NOMO-1 (cell line): ENCODE data around the gene WDR90.

Experiments
- DNase-seq, 2 experiments: peaks; one replicate each; lab custom pipeline; 2025; ENCODE audit not compliant: unreplicated experiment in 2 of 2; lab: John Stamatoyannopoulos, UW

Gene WDR90

GRCh38 chr16:674214-674881 lies 25.2 kb downstream of the WDR90 start:
- no peak for DNase-seq

DNA sequence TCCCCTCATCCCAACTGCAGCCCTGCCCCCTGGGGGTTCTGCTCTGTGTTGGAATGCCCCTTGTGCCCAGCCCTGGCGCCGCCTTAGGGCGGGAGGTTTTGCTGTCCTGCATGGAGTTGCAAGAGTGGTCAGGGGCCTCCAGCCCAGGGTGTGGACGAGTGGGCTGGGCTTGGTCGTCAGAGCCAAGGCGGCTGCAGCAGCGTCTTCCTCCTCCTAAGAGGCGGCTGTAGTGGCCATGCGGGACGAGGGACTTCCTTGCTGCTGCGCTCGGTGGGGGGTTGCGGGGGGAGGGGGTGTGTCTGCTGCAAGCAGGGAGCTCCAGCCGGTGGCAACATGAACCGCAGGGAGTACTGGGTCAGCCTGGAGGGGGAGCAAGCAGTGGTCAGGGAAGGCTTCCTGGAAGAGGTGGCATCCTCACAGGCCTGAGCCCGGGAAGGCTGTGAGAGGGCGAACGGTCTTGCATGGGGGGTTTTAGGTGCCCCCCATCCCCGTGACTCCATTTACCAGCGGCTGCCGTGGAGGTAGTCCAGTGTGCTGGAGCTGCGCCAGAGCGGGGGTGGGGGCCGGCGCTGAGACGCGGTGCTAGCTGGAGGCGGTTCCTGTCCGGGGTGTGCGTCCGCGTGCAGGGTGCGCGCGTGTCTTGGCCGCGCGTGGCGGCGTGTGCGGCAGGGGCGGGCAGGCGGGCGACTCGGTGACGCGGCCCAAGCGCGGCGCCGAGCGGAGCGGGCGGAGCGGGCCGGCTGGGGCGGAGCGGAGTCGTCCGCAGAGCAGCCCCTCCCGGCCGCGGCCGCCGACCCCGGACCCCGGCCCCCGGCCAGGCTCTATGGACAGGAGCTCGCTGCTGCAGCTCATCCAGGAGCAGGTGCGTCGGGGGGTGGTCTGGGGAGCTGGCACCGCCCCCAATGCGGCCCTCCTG lies 26.1 kb downstream of the WDR90 start, which contains the start of gene RHBDL1:
TSS of gene RHBDL1 (plus strand) at position 704 of the 916 bp plus-strand sequence. CDS start at position 824, 120 bp downstream.
- DNase-seq: peak; percentile 19 to 27

- no peak for DNase-seq
These were observed 26.9 kb downstream of the WDR90 start for GRCh38 chr16:675884-676564.

GRCh38 chr16:676565-676902 lies 27.4 kb downstream of the WDR90 start:
- no peak for DNase-seq

DNA sequence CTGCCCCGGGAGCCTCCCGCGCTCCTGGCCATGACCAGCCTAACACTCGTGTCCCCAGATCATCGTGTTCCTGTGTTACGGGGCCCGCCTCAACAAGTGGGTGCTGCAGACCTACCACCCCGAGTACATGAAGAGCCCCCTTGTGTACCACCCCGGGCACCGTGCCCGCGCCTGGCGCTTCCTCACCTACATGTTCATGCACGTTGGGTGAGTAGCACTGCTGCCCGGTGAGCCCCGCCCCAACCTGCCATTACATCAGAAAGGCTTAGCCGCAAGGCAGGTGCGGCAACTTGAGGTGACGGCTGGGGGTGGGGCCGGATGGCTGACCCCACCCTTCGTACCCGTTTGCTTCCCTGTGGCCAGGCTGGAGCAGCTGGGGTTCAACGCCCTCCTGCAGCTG lies 27.7 kb downstream of the WDR90 start:
- DNase-seq: no peak

DNA sequence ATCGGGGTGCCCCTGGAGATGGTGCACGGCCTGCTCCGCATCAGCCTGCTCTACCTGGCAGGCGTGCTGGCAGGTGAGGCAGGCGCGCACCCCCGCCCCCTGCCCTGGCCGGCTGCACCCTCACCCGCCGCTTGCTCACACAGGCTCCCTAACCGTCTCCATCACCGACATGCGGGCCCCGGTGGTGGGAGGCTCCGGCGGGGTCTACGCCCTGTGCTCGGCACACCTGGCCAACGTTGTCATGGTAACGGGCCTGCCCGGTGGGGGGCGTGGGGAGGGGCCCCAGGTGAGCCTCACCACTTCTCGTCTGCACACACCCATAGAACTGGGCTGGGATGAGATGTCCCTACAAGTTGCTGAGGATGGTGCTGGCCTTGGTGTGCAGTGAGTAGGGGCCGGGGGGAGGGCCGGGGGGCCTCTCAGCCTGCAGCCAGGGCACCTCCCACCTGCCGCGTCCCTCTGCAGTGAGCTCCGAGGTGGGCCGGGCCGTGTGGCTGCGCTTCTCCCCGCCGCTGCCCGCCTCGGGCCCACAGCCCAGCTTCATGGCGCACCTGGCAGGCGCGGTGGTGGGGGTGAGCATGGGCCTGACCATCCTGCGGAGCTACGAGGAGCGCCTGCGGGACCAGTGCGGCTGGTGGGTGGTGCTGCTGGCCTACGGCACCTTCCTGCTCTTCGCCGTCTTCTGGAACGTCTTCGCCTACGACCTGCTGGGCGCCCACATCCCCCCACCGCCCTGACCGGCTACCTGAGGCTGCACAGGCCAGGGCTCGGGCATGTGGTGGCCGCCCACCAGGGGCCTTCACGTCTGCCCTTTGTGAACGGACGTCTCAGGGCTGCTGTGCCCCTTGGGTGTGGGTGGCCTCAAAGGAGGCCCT lies 28.4 kb downstream of the WDR90 start:
- DNase-seq: no peak

DNA sequence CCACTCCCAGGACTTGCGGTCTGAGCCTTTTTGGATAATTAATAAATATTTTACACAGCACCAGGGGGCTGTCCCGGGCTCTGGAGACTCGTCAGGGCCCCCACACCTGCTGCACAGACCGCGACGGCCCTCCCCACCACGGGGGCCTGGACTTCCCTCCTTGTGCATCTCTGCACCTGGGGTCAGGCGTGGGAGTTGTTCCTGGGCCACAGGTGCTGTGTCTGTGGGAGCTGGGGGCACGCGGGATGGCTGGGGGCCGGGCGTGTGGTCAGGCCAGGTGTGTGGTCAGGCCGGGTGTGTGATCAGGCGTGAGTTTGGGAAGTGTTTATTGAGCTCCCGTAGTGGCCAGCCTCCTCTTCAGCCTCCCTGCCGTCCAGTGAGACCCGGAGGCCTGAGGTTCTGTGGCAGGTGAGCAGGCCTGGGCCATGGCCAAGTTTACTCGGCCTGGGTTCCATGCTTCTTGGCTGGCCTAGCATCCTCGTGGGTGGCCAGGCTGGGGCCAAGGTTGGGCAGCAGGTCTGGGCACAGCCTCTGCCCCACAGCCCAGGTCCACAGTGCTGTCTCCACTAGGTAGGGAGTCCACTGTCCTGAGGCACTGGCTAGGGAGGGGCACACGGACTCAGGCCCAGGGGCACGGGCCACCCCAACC lies 29.2 kb downstream of the WDR90 start:
- no peak for DNase-seq

- peak; percentile 32 to 44 for DNase-seq
These were observed 30.0 kb downstream of the WDR90 start for GRCh38 chr16:678858-679813.

DNA sequence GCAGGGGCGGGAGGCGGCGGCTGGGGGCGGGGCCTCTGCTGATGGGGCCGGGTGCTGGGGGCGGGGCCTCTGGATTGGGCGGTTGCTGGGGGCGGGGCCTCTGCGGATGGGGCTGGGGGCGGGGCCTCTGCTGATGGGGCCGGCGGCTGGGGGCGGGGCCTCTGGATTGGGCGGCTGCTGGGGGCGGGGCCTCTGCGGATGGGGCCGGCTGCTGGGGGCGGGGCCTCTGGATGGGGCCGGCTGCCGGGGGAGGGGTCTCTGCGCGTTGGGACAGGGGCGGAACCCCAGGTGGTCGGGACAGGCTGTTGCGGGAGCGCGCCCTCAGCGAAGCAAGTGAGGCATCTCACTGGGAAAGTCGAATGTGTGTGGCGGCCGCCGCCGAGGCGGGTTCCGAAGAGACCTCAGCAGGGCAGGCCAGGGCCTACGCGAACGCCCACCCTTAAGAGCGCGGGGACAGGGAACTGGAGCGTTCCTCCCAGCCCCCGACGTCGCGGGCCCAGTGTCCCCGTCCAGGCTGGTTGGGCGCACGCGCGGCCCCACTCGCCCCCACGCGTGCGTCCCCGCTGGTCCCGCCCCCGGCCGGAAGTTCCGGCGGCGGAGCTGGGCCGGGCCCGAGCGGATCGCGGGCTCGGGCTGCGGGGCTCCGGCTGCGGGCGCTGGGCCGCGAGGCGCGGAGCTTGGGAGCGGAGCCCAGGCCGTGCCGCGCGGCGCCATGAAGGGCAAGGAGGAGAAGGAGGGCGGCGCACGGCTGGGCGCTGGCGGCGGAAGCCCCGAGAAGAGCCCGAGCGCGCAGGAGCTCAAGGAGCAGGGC lies 30.9 kb downstream of the WDR90 start, which contains the start of gene STUB1:
TSS of gene STUB1 (plus strand) at position 597 of the 811 bp plus-strand sequence. CDS start at position 713, 116 bp downstream.
- peak; percentile 63 to 78 for DNase-seq

DNA sequence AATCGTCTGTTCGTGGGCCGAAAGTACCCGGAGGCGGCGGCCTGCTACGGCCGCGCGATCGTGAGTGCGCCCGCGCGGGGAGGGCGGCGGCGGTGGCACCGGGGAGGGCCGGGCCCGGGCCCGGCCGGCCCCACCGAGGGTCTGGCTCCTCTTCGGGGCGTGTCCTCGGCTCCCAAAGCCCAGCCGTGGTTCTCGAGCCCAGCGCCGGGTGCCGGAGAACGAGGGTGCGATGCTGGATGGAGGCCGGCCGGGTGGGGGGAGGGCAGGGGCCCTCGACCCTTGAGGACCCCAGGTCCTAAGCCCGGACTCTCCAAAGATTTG lies 31.4 kb downstream of the WDR90 start:
- no peak for DNase-seq

DNA sequence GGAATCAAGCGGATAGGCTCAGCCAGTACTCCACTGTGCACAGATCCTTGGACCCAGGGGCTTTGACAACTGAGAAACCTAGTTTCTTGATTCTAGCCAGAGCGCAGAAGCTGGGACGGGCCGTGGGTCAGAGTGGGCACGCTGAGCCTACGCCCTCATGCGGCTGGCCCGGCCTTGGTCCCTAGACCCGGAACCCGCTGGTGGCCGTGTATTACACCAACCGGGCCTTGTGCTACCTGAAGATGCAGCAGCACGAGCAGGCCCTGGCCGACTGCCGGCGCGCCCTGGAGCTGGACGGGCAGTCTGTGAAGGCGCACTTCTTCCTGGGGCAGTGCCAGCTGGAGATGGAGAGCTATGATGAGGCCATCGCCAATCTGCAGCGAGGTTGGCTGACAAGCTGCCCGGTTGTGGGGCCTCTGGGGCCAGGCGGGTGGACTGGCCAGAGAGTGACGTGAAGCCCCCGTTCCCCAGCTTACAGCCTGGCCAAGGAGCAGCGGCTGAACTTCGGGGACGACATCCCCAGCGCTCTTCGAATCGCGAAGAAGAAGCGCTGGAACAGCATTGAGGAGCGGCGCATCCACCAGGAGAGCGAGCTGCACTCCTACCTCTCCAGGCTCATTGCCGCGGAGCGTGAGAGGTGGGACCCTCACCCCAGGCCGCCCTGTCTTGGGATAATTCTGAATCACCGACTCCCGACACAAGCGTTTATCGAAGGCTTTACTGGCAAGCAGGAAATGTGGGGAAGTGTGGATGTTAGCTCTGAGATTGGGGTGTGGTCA lies 32.0 kb downstream of the WDR90 start:
- DNase-seq: peak; percentile 17 to 47

DNA sequence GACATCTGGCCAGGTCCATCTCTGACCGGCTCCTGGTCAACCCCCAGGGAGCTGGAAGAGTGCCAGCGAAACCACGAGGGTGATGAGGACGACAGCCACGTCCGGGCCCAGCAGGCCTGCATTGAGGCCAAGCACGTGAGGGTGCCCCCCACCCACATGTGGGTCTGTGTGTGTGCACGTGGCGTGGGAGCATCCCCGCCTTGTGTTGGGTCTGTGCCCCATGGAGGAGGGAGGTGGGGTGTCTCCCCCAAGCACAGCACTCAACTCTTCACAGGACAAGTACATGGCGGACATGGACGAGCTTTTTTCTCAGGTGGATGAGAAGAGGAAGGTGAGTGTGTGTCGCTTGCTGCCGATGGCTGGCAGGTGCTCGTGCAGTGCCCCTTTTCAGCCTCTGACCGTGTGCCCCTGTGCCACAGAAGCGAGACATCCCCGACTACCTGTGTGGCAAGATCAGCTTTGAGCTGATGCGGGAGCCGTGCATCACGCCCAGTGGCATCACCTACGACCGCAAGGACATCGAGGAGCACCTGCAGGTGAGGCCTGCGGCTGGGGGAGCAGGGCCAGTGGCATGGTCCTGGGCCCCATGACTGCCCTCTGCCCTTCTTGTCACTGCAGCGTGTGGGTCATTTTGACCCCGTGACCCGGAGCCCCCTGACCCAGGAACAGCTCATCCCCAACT lies 32.7 kb downstream of the WDR90 start:
- no peak for DNase-seq

- DNase-seq: no peak
These were observed 33.6 kb downstream of the WDR90 start for GRCh38 chr16:682493-683395.

- no peak for DNase-seq
These were observed 34.4 kb downstream of the WDR90 start for GRCh38 chr16:683396-684070.
